Fibroblast of lung (primary cell): ENCODE measurements around the gene TRIM37.

Experiments
- CTCF ChIP-seq, 2 donors: IDR thresholded peaks in 1 of 2; conservative IDR thresholded peaks in 1 of 2; 1 replicate in 1 of 2; 2 replicates in 1 of 2; pipeline ENCODE4 v1.5.1; 2011 to 2012; ENCODE audit warnings: low read length in 2 of 2, control low read depth in 1 of 2, inconsistent platforms in 1 of 2, low read depth in 1 of 2, mild to moderate bottlenecking in 1 of 2
- EZH2 ChIP-seq: IDR thresholded peaks from 2 replicates; pipeline ENCODE4 v1.5.1; 2012; ENCODE audit warnings: low read length, control low read depth, mild to moderate bottlenecking; ENCODE audit errors: missing control alignments

GRCh38 chr17:59107306-59107670 lies 608 bp upstream of the TRIM37 start:
- TF ChIP-seq CTCF (conservative IDR thresholded peaks at IDR 0.05 in 1 of 2, IDR thresholded peaks at IDR 0.05 in 1 of 2; ENCODE audit: low read depth in 1 of 2, low read length in 2 of 2) (no peak), EZH2 (no peak)
